HG03575 (cell line): Measurements from ENCODE around the gene ABAT.
"Not testable (repeated sequence)": the region's sequence is repeated elsewhere in the genome, so short reads cannot be mapped to it uniquely, and the experiment has no call there.

Experiments
- ATAC-seq: cut with Tn5 transposase; IDR thresholded peaks from one replicate; pipeline ENCODE4 v1.9.1; 2021; ENCODE audit not compliant: unreplicated experiment, insufficient number of reproducible peaks, low FRiP score; ENCODE audit errors: extremely low read depth

The ABAT gene

DNA sequence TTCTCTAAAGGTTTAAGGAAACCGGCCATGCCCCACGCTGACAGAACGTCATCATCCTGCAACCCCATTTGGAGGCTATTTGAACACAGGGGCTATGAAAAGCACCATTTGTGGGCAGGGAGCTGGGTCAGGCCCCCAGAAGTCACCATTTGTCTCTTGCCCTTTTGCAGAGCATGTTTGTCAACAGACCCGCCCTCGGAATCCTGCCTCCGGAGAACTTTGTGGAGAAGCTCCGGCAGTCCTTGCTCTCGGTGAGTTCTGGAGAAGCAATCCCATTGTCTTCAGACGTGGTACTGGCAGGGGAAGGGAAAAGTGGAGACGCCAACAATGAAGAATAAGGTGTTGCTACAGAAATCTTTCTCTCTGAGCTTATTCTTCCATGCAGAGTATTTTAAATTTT lies 89.5 kb downstream of the ABAT start:
- ATAC-seq = no peak

DNA sequence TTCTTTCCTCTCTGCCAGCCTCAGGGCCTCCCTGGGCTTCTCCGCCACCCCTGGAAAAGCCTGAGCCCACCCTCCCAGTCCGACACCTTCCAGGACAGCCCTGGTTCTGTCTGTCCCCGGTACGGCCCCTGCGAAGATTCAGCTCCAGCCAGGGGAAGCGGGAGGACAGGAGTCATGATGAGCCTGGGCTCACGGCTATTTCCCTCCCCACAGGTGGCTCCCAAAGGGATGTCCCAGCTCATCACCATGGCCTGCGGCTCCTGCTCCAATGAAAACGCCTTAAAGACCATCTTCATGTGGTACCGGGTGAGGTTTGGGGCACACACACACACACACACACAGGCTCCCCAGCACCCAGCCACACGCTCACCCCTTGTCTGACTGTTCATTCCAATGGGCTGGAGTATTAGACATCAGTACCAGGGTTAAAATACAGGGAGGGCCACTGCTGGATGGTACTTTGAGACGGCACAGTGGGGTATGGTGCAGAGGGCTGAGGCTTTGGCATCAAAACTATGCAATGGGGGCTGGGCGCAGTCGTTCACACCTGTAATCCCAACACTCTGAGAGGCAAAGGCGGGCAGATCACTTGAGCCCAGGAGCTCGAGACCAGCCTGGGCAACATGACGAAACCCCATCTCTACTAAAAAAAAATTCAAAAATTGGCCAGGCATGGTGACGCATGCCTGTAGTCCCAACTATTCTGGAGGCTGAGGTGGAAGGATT lies 90.3 kb downstream of the ABAT start:
- no peak for ATAC-seq

DNA sequence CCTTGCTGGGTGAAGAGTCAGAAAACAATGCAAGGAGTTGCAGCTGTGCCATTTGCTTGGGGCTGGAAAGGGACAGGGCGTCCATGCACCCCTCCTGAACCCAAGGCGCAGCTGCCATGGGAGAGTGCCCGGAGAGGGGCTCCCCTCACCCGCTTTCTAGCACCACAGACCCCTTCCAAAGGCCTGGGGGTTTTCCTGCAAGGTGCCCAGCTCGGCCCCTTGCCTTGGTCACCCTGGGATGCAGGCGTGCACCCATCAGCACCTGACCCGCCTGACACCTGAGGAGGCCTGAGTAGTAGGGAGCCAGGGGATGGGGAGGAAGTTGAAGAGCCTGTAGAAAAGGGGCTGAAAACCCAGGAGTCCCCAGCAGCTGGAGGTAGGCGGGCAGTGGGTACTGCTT lies 92.8 kb downstream of the ABAT start:
- ATAC-seq = no peak

- no peak for ATAC-seq
Observed at GRCh38 chr16:8768283-8768682, 93.9 kb downstream of the ABAT start.

GRCh38 chr16:8768692-8769091 lies 94.3 kb downstream of the ABAT start:
- no peak for ATAC-seq

- ATAC-seq = no peak
Observed at GRCh38 chr16:8773537-8773936, 99.1 kb downstream of the ABAT start.

- ATAC-seq = no peak
Observed at GRCh38 chr16:8774208-8774607, 99.8 kb downstream of the ABAT start.

GRCh38 chr16:8775359-8775758 lies 100.9 kb downstream of the ABAT start:
- no peak for ATAC-seq

DNA sequence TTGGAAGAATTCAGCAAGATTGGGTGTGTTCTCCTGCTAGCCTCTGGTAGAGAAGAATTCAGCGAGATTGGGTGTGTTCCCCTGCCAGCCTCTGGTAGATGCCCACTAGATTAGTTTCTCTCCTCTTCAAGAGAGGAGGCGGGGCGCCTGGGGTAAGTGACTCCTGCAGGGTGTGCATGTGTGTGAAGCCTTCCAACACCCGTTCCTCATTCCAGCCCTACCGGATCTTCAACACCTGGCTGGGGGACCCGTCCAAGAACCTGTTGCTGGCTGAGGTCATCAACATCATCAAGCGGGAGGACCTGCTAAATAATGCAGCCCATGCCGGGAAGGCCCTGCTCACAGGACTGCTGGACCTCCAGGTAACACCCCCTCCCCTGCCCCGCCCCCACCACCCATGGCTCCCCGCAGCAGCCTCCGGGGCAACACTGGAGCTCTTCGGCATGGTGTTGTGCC lies 101.7 kb downstream of the ABAT start:
- ATAC-seq = no peak

GRCh38 chr16:8777217-8777616 lies 102.8 kb downstream of the ABAT start:
- no peak for ATAC-seq

- no peak for ATAC-seq
Observed at GRCh38 chr16:8781797-8782196, 107.4 kb downstream of the ABAT start.

DNA sequence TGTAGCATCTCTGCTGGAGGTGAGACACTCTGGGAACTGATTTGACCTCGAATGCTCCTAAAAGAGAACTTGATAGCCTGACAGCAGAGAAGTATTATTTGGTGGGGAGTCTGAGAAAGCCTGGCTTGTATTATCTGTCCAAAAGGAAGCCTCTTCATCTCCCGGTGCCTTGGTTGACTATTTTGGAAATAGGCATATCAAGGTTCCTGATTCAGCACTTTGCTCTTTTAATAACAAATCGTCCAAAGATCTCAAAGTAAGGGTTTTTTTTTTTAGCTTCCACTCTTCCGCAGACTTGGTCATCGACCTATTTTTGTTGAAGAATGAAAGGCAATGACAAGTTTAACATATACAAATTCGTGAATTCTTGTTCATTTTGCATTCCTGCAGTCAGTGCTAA lies 108.3 kb downstream of the ABAT start:
- ATAC-seq = no peak

DNA sequence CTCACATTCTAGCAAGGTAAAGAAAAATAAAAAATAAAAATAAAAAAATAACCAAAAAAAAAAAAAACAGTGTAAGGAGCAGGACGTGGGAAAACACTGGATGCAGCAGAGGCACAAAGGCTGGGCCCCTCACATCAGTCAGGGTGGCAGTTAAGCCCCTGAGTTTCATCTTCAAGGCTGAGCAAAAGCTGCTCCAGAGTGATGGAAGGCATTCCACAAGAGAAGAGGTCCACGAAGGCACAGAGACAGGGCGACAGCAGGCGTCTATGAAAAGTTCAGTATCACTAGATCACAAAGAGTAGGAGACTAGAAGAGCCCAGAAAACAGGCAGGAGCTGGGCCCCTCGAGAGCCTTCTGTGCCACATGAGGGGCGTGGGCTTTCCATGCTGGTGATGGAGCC lies 111.0 kb downstream of the ABAT start:
- ATAC-seq = no peak

GRCh38 chr16:8786316-8786715 lies 111.9 kb downstream of the ABAT start:
- ATAC-seq = not testable (repeated sequence)

- no peak for ATAC-seq
Observed at GRCh38 chr16:8788578-8789172, 114.3 kb downstream of the ABAT start.

DNA sequence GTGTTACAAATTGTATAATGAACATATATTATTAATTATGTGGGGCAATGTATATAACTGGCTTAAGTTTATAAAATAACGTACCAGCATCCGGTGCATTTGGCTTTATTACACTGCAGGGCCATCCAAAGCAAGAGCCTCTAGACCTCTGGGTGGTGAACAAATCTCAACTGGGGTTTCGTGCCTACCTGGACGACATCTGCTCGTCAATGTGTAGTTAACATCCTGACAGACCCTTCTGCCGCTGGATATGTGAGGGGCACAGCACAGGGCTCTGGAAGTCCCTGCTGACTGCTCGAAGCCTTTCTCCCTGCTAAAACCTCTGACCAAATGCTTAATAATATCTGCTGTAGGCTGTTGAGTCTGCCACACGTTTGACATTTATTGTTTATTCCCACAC lies 120.7 kb downstream of the ABAT start:
- ATAC-seq = no peak

DNA sequence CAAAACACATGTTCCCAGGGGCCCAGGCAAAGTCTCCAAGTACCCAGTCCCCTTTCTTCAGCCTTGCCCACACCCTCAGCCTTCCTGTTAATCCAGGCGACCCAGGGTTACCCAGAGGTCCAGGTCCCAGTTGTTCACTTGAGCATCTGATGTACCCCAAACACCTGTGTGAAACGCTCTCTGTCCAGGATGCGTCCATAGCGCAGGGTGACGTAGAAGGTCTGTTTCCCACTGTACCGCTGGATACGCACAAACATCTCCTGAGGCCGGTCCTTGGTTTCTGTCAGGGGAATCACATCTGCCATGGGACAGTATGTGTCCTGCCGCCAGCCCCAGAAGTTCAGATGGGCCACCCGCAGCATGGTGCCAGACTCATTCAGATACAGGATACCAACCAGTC lies 121.4 kb downstream of the ABAT start:
- ATAC-seq = no peak

DNA sequence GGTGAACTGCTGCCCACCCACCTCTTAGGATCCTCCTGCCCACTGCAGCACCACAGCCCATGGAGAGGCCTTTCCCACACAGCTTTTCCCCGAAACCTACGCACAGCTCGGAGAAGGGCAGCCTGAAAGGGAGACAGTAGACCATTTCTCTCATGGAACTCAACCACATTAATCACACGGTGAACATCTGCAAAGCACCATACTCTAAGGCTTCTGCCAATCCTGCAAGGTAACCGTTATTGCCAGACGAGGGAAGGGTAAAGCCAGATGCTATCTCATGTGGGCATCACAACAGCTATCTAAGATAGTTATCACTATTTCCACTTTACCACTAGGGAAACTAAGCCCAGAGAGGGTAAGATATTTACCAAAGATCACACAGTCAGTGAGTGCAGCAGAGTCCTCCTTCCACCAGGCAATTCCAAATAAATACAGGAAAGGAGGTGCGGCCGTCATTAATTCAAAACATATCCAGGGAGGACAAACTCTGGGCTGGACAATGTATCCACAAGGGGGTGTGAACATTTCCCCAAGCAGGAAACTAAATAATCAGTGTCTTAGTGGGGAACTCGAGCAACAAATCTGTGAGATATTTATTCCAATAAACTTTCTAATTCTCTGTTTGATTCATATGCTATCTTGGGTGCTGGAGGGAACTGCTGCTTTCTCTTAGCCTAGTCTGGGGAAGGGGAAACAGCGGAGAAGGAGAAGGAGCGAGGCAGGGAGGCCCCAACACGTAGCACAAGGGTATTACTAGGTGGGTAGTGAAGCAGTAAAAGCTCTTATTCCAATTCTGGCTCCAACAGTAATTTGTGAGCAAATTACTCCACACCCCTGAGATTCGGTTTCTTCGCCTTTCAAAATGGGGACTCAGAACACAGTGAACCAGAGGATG lies 122.3 kb downstream of the ABAT start:
- no peak for ATAC-seq

DNA sequence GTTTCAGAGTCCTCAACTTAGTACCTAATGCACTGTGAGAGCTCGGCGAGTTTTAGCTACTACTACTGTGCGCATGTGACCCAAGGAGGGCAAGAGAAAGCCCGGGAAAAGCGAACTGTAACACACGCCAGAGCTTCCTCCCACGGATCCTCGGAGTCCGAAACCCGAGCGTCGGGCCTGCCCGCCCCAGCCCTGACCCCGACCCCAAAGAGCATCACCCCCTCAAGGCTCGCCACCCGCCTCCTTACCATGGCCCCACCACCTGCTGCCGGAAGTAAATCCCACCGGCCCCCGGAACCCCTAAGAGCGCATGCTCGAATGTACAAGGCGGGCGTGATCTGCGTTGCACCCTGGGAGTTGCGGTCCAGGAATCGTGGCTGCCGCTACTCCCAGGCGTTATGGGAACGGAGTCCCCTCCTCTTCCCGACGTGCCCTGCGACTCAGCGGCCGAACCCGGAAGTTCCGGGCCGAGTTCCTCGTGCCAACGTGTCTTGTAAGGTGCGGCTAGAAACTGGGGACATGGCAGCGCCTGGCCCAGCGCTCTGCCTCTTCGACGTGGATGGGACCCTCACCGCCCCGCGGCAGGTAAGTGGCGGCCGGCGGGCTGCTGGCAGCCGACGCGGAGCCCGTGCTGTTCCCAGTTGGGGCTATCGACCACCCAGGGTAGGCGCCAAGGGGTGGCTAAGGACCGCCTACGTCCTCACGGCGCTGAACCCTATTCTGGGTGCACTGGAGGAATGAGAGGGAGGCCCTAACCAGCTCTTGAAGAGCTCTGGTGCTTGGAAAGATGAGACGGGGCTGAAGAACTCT lies 123.2 kb downstream of the ABAT start, which contains the start of the genes PMM2 and TMEM186:
Gene PMM2, plus strand, starts transcription at position 476 of the 810 bp plus-strand sequence. Its CDS starts 44 bp downstream, at position 520.
Gene TMEM186, minus strand, starts transcription at position 276 of the 810 bp plus-strand sequence. Its CDS starts 25 bp downstream, at position 251.
- ATAC-seq = peak; percentile 45
